ENCODE results near the gene SIVA1.

The SIVA1 gene

GRCh38 chr14:104715416-104715815, 37.5 kb upstream of the SIVA1 start:
- Histone ChIP-seq H3K4me2 (ENCODE audit: insufficient read depth, low read length) (no peak overlapping the region), H4K20me1 (ENCODE audit: insufficient read depth, low read length) (peaks cover 8% of the 10 kb centered on the region; the same call in 1 of the 2 replicates), H3K27ac (ENCODE audit: low read length) (no peak overlapping the region), H3K9ac (ENCODE audit: low read depth, low read length) (no peak overlapping the region), H3K79me2 (ENCODE audit: insufficient read depth, low read length) (no peaks in the 10 kb centered on the region), H3K9me3 (ENCODE audit: insufficient read depth, low read length, severe bottlenecking) (no peaks in the 10 kb centered on the region), H3K27me3 (ENCODE audit: insufficient read depth, low read length, poor library complexity) (no peaks in the 10 kb centered on the region), H3K4me1 (ENCODE audit: insufficient read depth, low read length) (no peaks in the 10 kb centered on the region), H3K4me3 (ENCODE audit: low read depth in 1 of 2, low read length in 2 of 2) (no peak overlapping the region), H2AFZ (ENCODE audit: low read depth, low read length) (no peak overlapping the region), H3K36me3 (ENCODE audit: insufficient read depth, low read length) (peaks cover 68% of the 10 kb centered on the region)
- DNase-seq, result no peak
- TF ChIP-seq CTCF (IDR thresholded peaks at IDR 0.05; ENCODE audit: borderline replicate concordance, extremely low read depth, low read length, poor library complexity, severe bottlenecking) (no peak), EZH2 (IDR thresholded peaks at IDR 0.05; ENCODE audit: borderline replicate concordance, low read depth, low read length, severe bottlenecking) (no peak)
- ATAC-seq (ENCODE audit: insufficient read depth, low read depth), result no peak

DNA sequence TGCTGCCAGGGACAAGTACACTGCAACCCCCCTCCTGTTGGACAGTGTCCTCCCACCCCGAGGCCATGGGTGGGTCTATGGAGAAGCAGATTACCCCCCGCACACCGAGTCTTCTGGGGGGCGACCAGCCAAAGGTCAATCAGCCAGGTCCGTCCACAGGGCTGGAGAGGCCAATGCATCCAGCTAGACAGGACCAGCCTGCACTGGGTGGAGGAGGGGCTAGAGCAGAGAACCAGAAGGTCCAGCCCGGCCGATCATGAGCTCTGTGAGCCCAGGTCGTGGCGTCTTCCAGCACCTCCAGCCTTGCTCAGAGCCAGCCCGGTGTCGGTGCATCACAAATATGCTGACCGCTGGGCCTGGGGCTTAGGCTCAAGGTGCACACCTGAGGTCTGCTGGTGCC, 37.1 kb upstream of the SIVA1 start:
- Histone ChIP-seq H3K9ac (ENCODE audit: low read depth, low read length) (no peak overlapping the region), H3K4me3 (ENCODE audit: low read depth in 1 of 2, low read length in 2 of 2) (no peak overlapping the region), H3K9me3 (ENCODE audit: insufficient read depth, low read length, severe bottlenecking) (no peaks in the 10 kb centered on the region), H3K27ac (ENCODE audit: low read length) (no peak overlapping the region), H3K36me3 (ENCODE audit: insufficient read depth, low read length) (peaks cover 64% of the 10 kb centered on the region), H2AFZ (ENCODE audit: low read depth, low read length) (no peak overlapping the region), H3K4me2 (ENCODE audit: insufficient read depth, low read length) (no peak overlapping the region), H3K79me2 (ENCODE audit: insufficient read depth, low read length) (no peaks in the 10 kb centered on the region), H3K27me3 (ENCODE audit: insufficient read depth, low read length, poor library complexity) (no peaks in the 10 kb centered on the region), H4K20me1 (ENCODE audit: insufficient read depth, low read length) (peaks cover 6% of the 10 kb centered on the region; the same call in 1 of the 2 replicates), H3K4me1 (ENCODE audit: insufficient read depth, low read length) (no peaks in the 10 kb centered on the region)
- no peak for ATAC-seq (ENCODE audit: insufficient read depth, low read depth)
- no peak for DNase-seq
- TF ChIP-seq EZH2 (IDR thresholded peaks at IDR 0.05; ENCODE audit: borderline replicate concordance, low read depth, low read length, severe bottlenecking) (no peak), CTCF (IDR thresholded peaks at IDR 0.05; ENCODE audit: borderline replicate concordance, extremely low read depth, low read length, poor library complexity, severe bottlenecking) (no peak)

DNA sequence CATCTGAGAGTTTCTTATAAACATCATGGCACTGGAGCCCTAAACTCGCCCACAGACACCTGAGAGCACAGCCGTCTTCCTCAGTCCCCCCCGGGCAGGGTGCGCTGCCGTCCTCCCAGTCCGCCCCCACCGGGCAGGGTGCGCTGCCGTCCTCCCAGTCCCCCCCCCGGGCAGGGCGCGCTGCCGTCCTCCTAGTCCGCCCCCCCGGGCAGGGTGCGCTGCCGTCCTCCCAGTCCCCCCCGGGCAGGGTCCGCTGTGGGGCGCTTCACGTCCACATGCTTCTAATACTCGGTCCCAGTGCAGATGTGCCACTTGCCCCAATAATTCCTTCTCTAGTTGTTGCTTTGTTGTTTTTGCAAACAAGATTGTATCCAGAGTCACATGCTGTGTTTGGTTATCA, 35.8 kb upstream of the SIVA1 start:
- Histone ChIP-seq H3K79me2 (ENCODE audit: insufficient read depth, low read length) (no peaks in the 10 kb centered on the region), H3K4me3 (ENCODE audit: low read depth in 1 of 2, low read length in 2 of 2) (no peak overlapping the region), H3K9me3 (ENCODE audit: insufficient read depth, low read length, severe bottlenecking) (no peaks in the 10 kb centered on the region), H3K4me2 (ENCODE audit: insufficient read depth, low read length) (no peak overlapping the region), H4K20me1 (ENCODE audit: insufficient read depth, low read length) (peaks cover 10% of the 10 kb centered on the region; the same call in 1 of the 2 replicates), H3K4me1 (ENCODE audit: insufficient read depth, low read length) (no peaks in the 10 kb centered on the region), H2AFZ (ENCODE audit: low read depth, low read length) (no peak overlapping the region), H3K9ac (ENCODE audit: low read depth, low read length) (no peak overlapping the region), H3K27me3 (ENCODE audit: insufficient read depth, low read length, poor library complexity) (no peaks in the 10 kb centered on the region), H3K36me3 (ENCODE audit: insufficient read depth, low read length) (peaks cover 51% of the 10 kb centered on the region), H3K27ac (ENCODE audit: low read length) (no peak overlapping the region)
- no peak for DNase-seq
- no peak for ATAC-seq (ENCODE audit: insufficient read depth, low read depth)
- TF ChIP-seq CTCF (IDR thresholded peaks at IDR 0.05; ENCODE audit: borderline replicate concordance, extremely low read depth, low read length, poor library complexity, severe bottlenecking) (no peak), EZH2 (IDR thresholded peaks at IDR 0.05; ENCODE audit: borderline replicate concordance, low read depth, low read length, severe bottlenecking) (no peak)

GRCh38 chr14:104717646-104718045, 35.3 kb upstream of the SIVA1 start:
- Histone ChIP-seq H3K4me2 (ENCODE audit: insufficient read depth, low read length) (no peak overlapping the region), H3K36me3 (ENCODE audit: insufficient read depth, low read length) (peaks cover 46% of the 10 kb centered on the region), H3K4me1 (ENCODE audit: insufficient read depth, low read length) (no peaks in the 10 kb centered on the region), H3K4me3 (ENCODE audit: low read depth in 1 of 2, low read length in 2 of 2) (no peak overlapping the region), H2AFZ (ENCODE audit: low read depth, low read length) (no peak overlapping the region), H3K79me2 (ENCODE audit: insufficient read depth, low read length) (no peaks in the 10 kb centered on the region), H3K9me3 (ENCODE audit: insufficient read depth, low read length, severe bottlenecking) (no peaks in the 10 kb centered on the region), H3K27me3 (ENCODE audit: insufficient read depth, low read length, poor library complexity) (no peaks in the 10 kb centered on the region), H3K9ac (ENCODE audit: low read depth, low read length) (no peak overlapping the region), H4K20me1 (ENCODE audit: insufficient read depth, low read length) (peaks cover 11% of the 10 kb centered on the region), H3K27ac (ENCODE audit: low read length) (no peak overlapping the region)
- TF ChIP-seq CTCF (IDR thresholded peaks at IDR 0.05; ENCODE audit: borderline replicate concordance, extremely low read depth, low read length, poor library complexity, severe bottlenecking), result no peak
- no peak for TF ChIP-seq EZH2 (IDR thresholded peaks at IDR 0.05; ENCODE audit: borderline replicate concordance, low read depth, low read length, severe bottlenecking)
- DNase-seq, result no peak
- ATAC-seq (ENCODE audit: insufficient read depth, low read depth), result no peak

All from DND-41 (cell line).